Peyer's patch (tissue), 4 donors: ENCODE results near the gene DNASE1L2. TPM values are rescaled to one million over a fixed set of nuclear protein-coding genes. Genes with fewer than 3 reads are reported as not detected.
A peak's percentile ranks its signal among the peaks of the same experiment; 100 is the strongest.

Experiments used
- DNase-seq, 3 donors: peaks; one replicate each; pipeline ENCODE4 v3.0.0-alpha.2; 2017 to 2019
- H3K27ac ChIP-seq, 4 donors: fragments of 200-600 bp; sonication (generic); one replicate each; pipeline ENCODE4 v1.5.1; 2016 to 2019
- H3K27me3 ChIP-seq, 2 donors: fragments of 200-600 bp; sonication (generic); one replicate each; pipeline ENCODE4 v1.5.1; 2019
- H3K36me3 ChIP-seq, 3 donors: fragments of 200-600 bp; sonication (generic); one replicate each; pipeline ENCODE4 v1.5.1; 2016 to 2019
- H3K4me1 ChIP-seq, 4 donors: fragments of 200-600 bp; sonication (generic); one replicate each; pipeline ENCODE4 v1.5.1; 2016 to 2019
- H3K4me3 ChIP-seq, 4 donors: fragments of 200-600 bp; sonication (generic); 1 replicate in 3 of 4; 2 replicates in 1 of 4; pipeline ENCODE4 v1.5.1; 2016 to 2019; ENCODE audit warnings: mild to moderate bottlenecking in 1 of 4
- H3K9me3 ChIP-seq, 4 donors: fragments of 200-600 bp; sonication (generic); one replicate each; pipeline ENCODE4 v1.5.1; 2016 to 2019; ENCODE audit warnings: mild to moderate bottlenecking in 1 of 4
- CTCF ChIP-seq, 6 experiments: fragments of 450-650 bp in 4 of 6; fragments of 200-600 bp in 2 of 6; sonication (generic) in 1 of 6; IDR thresholded peaks; one replicate each; pipeline ENCODE4 v1.5.1; 2017 to 2019; ENCODE audit warnings: antibody characterized with exemption in 6 of 6, mild to moderate bottlenecking in 3 of 6, moderate library complexity in 1 of 6
- POLR2A ChIP-seq, 2 donors: fragments of 450-650 bp; IDR thresholded peaks; one replicate each; pipeline ENCODE4 v1.5.1; 2017; ENCODE audit warnings: antibody characterized with exemption in 2 of 2, mild to moderate bottlenecking in 2 of 2, moderate library complexity in 2 of 2
- total RNA-seq, 4 donors: library from RNA; depleted of rRNA; stranded (reverse); fragments of >200 nt; gene quantifications; one replicate each; pipeline ENCODE4 v1.1.0, GENCODE V29; 2016

DNASE1L2 gene
- total RNA-seq, 4 donors from 2014 or later = 2.0 to 2.8 (median 2.5) TPM; not detected in 1

DNA sequence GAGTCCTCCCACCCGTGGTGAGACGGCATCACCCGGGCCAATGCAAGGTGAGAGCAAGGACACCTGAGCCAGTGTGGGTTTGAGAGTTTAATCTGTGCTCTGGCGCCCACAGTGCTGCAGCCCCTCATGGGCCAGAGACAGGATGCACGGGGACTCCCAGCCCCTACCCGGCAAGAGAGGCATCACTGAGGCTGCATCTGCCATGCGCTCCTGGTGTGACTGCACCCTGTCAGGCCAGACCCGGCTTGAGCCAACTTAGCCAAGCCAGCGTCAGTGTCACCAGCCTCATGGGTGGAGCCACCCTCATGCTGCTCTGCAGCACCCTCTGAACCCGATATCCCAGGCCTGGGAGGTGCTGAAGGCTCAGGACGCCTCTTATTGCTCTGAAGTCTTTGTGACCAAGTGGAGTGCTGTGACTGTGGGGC lies 24.3 kb upstream of the DNASE1L2 start:
- no peak for DNase-seq
- peaks cover 0 to 31% (median 0%) of the 10 kb centered on the region in 3 donors for H3K36me3 ChIP-seq
- H3K4me3 ChIP-seq = no peak overlapping the region
- peak overlapping the region in 2 of 4 donors; percentile 30 to 87 for H3K27ac ChIP-seq
- peaks cover 0 to 21% (median 4%) of the 10 kb centered on the region in 4 donors for H3K4me1 ChIP-seq
- H3K9me3 ChIP-seq = no peaks in the 10 kb centered on the region
- no peaks in the 10 kb centered on the region for H3K27me3 ChIP-seq
- TF ChIP-seq CTCF (IDR thresholded peaks at IDR 0.05) = no peak
- no peak for TF ChIP-seq POLR2A (IDR thresholded peaks at IDR 0.05)

- Histone ChIP-seq H3K9me3 (no peaks in the 10 kb centered on the region), H3K36me3 (peaks cover 0 to 24% (median 0%) of the 10 kb centered on the region in 3 donors), H3K4me3 (peak overlapping the region in 2 of 4 donors; percentile 75 to 87), H3K4me1 (peaks cover 0 to 20% (median 3%) of the 10 kb centered on the region in 4 donors), H3K27me3 (no peaks in the 10 kb centered on the region), H3K27ac (peak overlapping the region in 2 of 4 donors; percentile 30 to 87)
- TF ChIP-seq POLR2A (IDR thresholded peaks at IDR 0.05) (peak; percentile 27 to 63), CTCF (IDR thresholded peaks at IDR 0.05) (no peak)
- no peak for DNase-seq
Measured at GRCh38 chr16:2212362-2213324, 23.6 kb upstream of the DNASE1L2 start.

- H3K4me3 ChIP-seq = peak overlapping the region; percentile 75 to 93 (median 82)
- H3K27me3 ChIP-seq = no peaks in the 10 kb centered on the region
- peak overlapping the region; percentile 83 to 87 (median 86) for H3K27ac ChIP-seq
- TF ChIP-seq CTCF (IDR thresholded peaks at IDR 0.05) (no peak), POLR2A (IDR thresholded peaks at IDR 0.05) (peak in 1 of 2 donors; percentile 38)
- H3K4me1 ChIP-seq = peaks cover 0 to 20% (median 3%) of the 10 kb centered on the region in 4 donors
- no peaks in the 10 kb centered on the region for H3K9me3 ChIP-seq
- H3K36me3 ChIP-seq = peaks cover 0 to 10% (median 0%) of the 10 kb centered on the region in 3 donors
- no peak for DNase-seq
Measured at GRCh38 chr16:2213817-2214718, 22.2 kb upstream of the DNASE1L2 start.

- DNase-seq = no peak
- Histone ChIP-seq H3K27ac (peak within 1 kb of the TSS; percentile 84 to 94 (median 91)), H3K27me3 (no peaks in the 10 kb centered on the region), H3K4me3 (peak within 1 kb of the TSS; percentile 75 to 93 (median 82)), H3K4me1 (peaks cover 0 to 20% (median 3%) of the 10 kb centered on the region in 4 donors), H3K36me3 (peaks cover 0 to 4% (median 0%) of the 10 kb centered on the region in 3 donors), H3K9me3 (no peaks in the 10 kb centered on the region)
- peak in 1 of 6 experiments; percentile 8 for TF ChIP-seq CTCF (IDR thresholded peaks at IDR 0.05)
- TF ChIP-seq POLR2A (IDR thresholded peaks at IDR 0.05) = no peak
Measured at GRCh38 chr16:2214719-2214968, 21.6 kb upstream of the DNASE1L2 start, which contains the start of gene PGP. TSS of gene PGP (minus strand) at chr16:2214840. CDS start at chr16:2214777, 63 bp downstream.

DNA sequence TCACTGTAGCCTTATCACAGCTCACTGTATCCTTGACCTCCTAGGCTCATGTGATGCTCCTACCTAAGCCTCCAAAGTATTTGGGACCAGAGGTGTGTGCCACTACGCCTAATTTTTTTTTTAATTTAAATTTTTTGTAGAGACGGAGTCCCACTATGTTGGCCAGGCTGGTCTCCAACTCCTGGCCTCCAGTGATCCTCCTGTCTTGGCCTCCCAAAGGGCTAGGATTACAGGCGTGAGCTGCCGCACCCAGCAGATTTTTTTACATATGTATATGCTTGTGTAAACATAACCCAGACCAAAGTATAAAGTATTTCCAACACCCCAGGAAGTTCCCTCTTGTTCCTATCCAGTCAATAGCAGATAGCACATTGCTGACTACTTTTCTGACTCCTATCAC lies 19.9 kb upstream of the DNASE1L2 start:
- Histone ChIP-seq H3K9me3 (no peaks in the 10 kb centered on the region), H3K4me1 (peaks cover 0 to 20% (median 3%) of the 10 kb centered on the region in 4 donors), H3K27ac (no peak overlapping the region), H3K36me3 (no peaks in the 10 kb centered on the region), H3K4me3 (no peak overlapping the region), H3K27me3 (no peaks in the 10 kb centered on the region)
- DNase-seq = no peak
- TF ChIP-seq POLR2A (IDR thresholded peaks at IDR 0.05) = no peak
- no peak for TF ChIP-seq CTCF (IDR thresholded peaks at IDR 0.05)
